GM12878 (cell line): ENCODE results near the gene ABCF3. TPM values are rescaled to one million over a fixed set of nuclear protein-coding genes. Genes with fewer than 3 reads are reported as not detected.

Experiments
- ATAC-seq: fragments of 200-7000 bp; cut with Tn5 transposase; 3 replicates; pipeline ENCODE4 v1.9.1; 2020; ENCODE audit warnings: mild to moderate bottlenecking, moderate library complexity
- BruUV-seq: library from RNA; stranded (reverse); fragments of 400-500 nt; replicated peaks from 2 replicates; lab custom pipeline; 2021; lab: Mats Ljungman, UMichigan
- CTCF ChIA-PET: fragments of 300-600 bp; sonication (Branson Sonifier 250); formaldehyde crosslinking; extraction: SDS; loops from one replicate; lab custom pipeline; 2021; ENCODE audit warnings: inconsistent platforms; lab: Yijun Ruan, JAX
- POLR2A ChIA-PET: fragments of 350-600 bp; formaldehyde crosslinking; extraction: SDS; loops from one replicate; lab custom pipeline; 2021; ENCODE audit warnings: inconsistent platforms; lab: Charles Lee
- RAD21 ChIA-PET: fragments of 300-600 bp; sonication (Branson Sonifier 250); formaldehyde crosslinking; loops from one replicate; lab custom pipeline; 2023; ENCODE audit warnings: antibody characterized with exemption; ENCODE audit not compliant: unreplicated experiment; lab: Charles Lee
- SMC1A ChIA-PET: fragments of 300-600 bp; sonication (Branson Sonifier 250); formaldehyde crosslinking; loops from one replicate; lab custom pipeline; 2023; ENCODE audit not compliant: unreplicated experiment, uncharacterized antibody; lab: Charles Lee
- DNase-seq: peaks from one replicate; pipeline ENCODE4 v3.0.0-alpha.2; 2011; ENCODE audit warnings: low read depth, low spot score
- FAIRE-seq: peaks from 3 replicates; lab custom pipeline; 2011; peaks lifted over from hg19 to GRCh38; lab: Jason Lieb, UNC
- H2AFZ ChIP-seq: 2 replicates; pipeline ENCODE4 v1.6.0; 2011; ENCODE audit warnings: low read depth, low read length, control low read depth; ENCODE audit not compliant: control insufficient read depth
- H3K27ac ChIP-seq: 2 replicates; pipeline ENCODE4 v1.5.1; 2011; ENCODE audit warnings: control low read depth; ENCODE audit not compliant: control insufficient read depth, insufficient read depth
- H3K27me3 ChIP-seq, 2 experiments: replicated peaks in 1 of 2; 2 replicates each; pipeline versions ENCODE4 v1.6.0 to v1.6.1; 2011; ENCODE audit warnings: low read length in 1 of 2; ENCODE audit not compliant: control insufficient read depth in 2 of 2, insufficient read depth in 2 of 2
- H3K36me3 ChIP-seq, 2 experiments: 2 replicates each; pipeline ENCODE4 v1.5.1; 2011; ENCODE audit warnings: low read length in 1 of 2; ENCODE audit not compliant: control insufficient read depth in 2 of 2, insufficient read depth in 2 of 2
- H3K4me1 ChIP-seq: 2 replicates; pipeline ENCODE4 v1.6.1; 2011; ENCODE audit warnings: mild to moderate bottlenecking, low read length, moderate library complexity, mixed read lengths; ENCODE audit not compliant: control insufficient read depth, insufficient read depth
- H3K4me2 ChIP-seq: 2 replicates; pipeline ENCODE4 v1.6.0; 2011; ENCODE audit warnings: control low read depth; ENCODE audit not compliant: control insufficient read depth, insufficient read depth
- H3K4me3 ChIP-seq: fragments of 200-600 bp; sonication (generic); 2 replicates; pipeline ENCODE4 v1.5.1; 2016
- H3K79me2 ChIP-seq: 2 replicates; pipeline ENCODE4 v1.6.0; 2011; ENCODE audit warnings: low read length; ENCODE audit not compliant: control insufficient read depth, insufficient read depth
- H3K9ac ChIP-seq: 2 replicates; pipeline ENCODE4 v1.8.0; 2011; ENCODE audit warnings: low read length, control low read depth, mixed read lengths; ENCODE audit not compliant: control insufficient read depth, insufficient read depth
- H3K9me3 ChIP-seq: replicated peaks from 3 replicates; pipeline ENCODE4 v1.5.1; 2011; ENCODE audit warnings: mild to moderate bottlenecking, low read length; ENCODE audit not compliant: control insufficient read depth, insufficient read depth
- H4K20me1 ChIP-seq: 2 replicates; pipeline ENCODE4 v1.6.0; 2011; ENCODE audit not compliant: control insufficient read depth, insufficient read depth
- ATF7 ChIP-seq: fragments of 450-650 bp; IDR thresholded peaks from 2 replicates; pipeline ENCODE4 v1.6.1; 2016; ENCODE audit warnings: low read depth, mild to moderate bottlenecking
- BRCA1 ChIP-seq: IDR thresholded peaks from 2 replicates; pipeline ENCODE4 v1.6.1; 2011; ENCODE audit warnings: low read depth, low read length, improper control_type of control experiment
- CEBPB ChIP-seq, 2 experiments: fragments of 150-350 bp in 1 of 2; IDR thresholded peaks; 2 replicates each; pipeline ENCODE4 v1.6.1; 2012 to 2014; ENCODE audit warnings: low read depth in 2 of 2, low read length in 2 of 2, borderline replicate concordance in 1 of 2, inconsistent platforms in 1 of 2
- CHD1 ChIP-seq: IDR thresholded peaks from 2 replicates; pipeline ENCODE4 v1.6.1; 2012; ENCODE audit warnings: low read depth, low read length, improper control_type of control experiment
- CREB1 ChIP-seq: IDR thresholded peaks from 2 replicates; pipeline ENCODE4 v1.6.1; 2012; ENCODE audit warnings: low read depth, mild to moderate bottlenecking, inconsistent platforms
- HDAC6 ChIP-seq: fragments of 200-600 bp; sonication (generic); IDR thresholded peaks from one replicate; pipeline ENCODE4 v1.8.0; 2017; ENCODE audit warnings: antibody characterized with exemption; ENCODE audit not compliant: unreplicated experiment
- IKZF1 ChIP-seq: fragments of 450-650 bp; conservative IDR thresholded peaks from 2 replicates; pipeline ENCODE4 v1.6.1; 2017; ENCODE audit warnings: antibody characterized with exemption, mild to moderate bottlenecking
- MAX ChIP-seq: IDR thresholded peaks from 2 replicates; pipeline ENCODE4 v1.6.1; 2012; ENCODE audit warnings: low read depth, low read length, improper control_type of control experiment
- NFIC ChIP-seq: IDR thresholded peaks from 2 replicates; pipeline ENCODE4 v1.6.1; 2012; ENCODE audit warnings: low read depth, mild to moderate bottlenecking, inconsistent platforms, low read length, moderate library complexity
- NFYB ChIP-seq: IDR thresholded peaks from 2 replicates; pipeline ENCODE4 v1.6.1; 2011; ENCODE audit warnings: low read depth, mild to moderate bottlenecking, low read length, improper control_type of control experiment, moderate library complexity; ENCODE audit not compliant: insufficient read depth
- POLR2A ChIP-seq: IDR thresholded peaks from 2 replicates; pipeline ENCODE4 v1.6.1; 2011; ENCODE audit warnings: low read depth, mild to moderate bottlenecking, low read length
- POLR2AphosphoS5 ChIP-seq: IDR thresholded peaks from 2 replicates; pipeline ENCODE4 v1.6.1; 2011; ENCODE audit warnings: mild to moderate bottlenecking, low read length, inconsistent platforms
- RAD51 ChIP-seq: fragments of 450-650 bp; IDR thresholded peaks from 2 replicates; pipeline ENCODE4 v1.6.1; 2016; ENCODE audit warnings: moderate library complexity, mild to moderate bottlenecking, inconsistent platforms
- RCOR1 ChIP-seq: conservative IDR thresholded peaks from 2 replicates; pipeline ENCODE4 v1.6.1; 2012; ENCODE audit warnings: low read depth, low read length, improper control_type of control experiment
- STAT3 ChIP-seq: IDR thresholded peaks from 2 replicates; pipeline ENCODE4 v1.6.1; 2011; ENCODE audit warnings: low read depth, low read length, improper control_type of control experiment
- SUZ12 ChIP-seq: fragments of 200-600 bp; sonication (generic); IDR thresholded peaks from one replicate; pipeline ENCODE4 v1.6.1; 2018; ENCODE audit warnings: antibody characterized with exemption, mild to moderate bottlenecking; ENCODE audit not compliant: unreplicated experiment
- TBL1XR1 ChIP-seq: IDR thresholded peaks from 2 replicates; pipeline ENCODE4 v1.6.1; 2012; ENCODE audit warnings: low read depth, low read length, improper control_type of control experiment
- WRNIP1 ChIP-seq: IDR thresholded peaks from 2 replicates; pipeline ENCODE4 v1.6.1; 2011; ENCODE audit warnings: low read depth, low read length, improper control_type of control experiment, borderline replicate concordance
- ZNF207 ChIP-seq: fragments of 450-650 bp; IDR thresholded peaks from 2 replicates; pipeline ENCODE4 v1.6.1; 2014; ENCODE audit warnings: antibody characterized with exemption, mild to moderate bottlenecking, borderline replicate concordance
- WGBS: methylation state at CpG from one replicate; pipeline ENCODE4 v1.1.6; 2016; ENCODE audit warnings: low lambda C conversion rate; ENCODE audit not compliant: insufficient replicate concordance, insufficient coverage; ENCODE audit errors: missing lambda C conversion rate; 5-methylcytosine and 5-hydroxymethylcytosine counted together
- in situ Hi-C: fragments of 300-500 bp; cut with MboI; formaldehyde crosslinking; loops from 9 replicates; pipeline ENCODE4 v1.14.3; 2018; ENCODE audit warnings: mixed read lengths
- intact Hi-C: fragments of 100-400 bp; cut with micrococcal nuclease; formaldehyde crosslinking; loops from one replicate; pipeline ENCODE4 v1.14.2; 2022; ENCODE audit not compliant: unreplicated experiment
- polyA plus RNA-seq, 11 experiments: library from polyadenylated mRNA; depleted of rRNA in 4 of 11; unstranded in 6 of 11; stranded (reverse) in 5 of 11; fragments of >200 nt; fragmentation: Nextera tagmentation in 4 of 11; fragmentation: Illumina TruSeq in 1 of 11; extraction: Ambion mirVana in 4 of 11; extraction: Trizol in 1 of 11; gene quantifications; 1 replicate in 1 of 11; 2 replicates in 10 of 11; pipeline versions ENCODE4 v1.2.1 to v1.2.3, GENCODE V29; 2011 to 2016; ENCODE audit warnings: inconsistent platforms in 2 of 11, missing spikeins in 2 of 11, low read depth in 1 of 11
- total RNA-seq, 4 experiments: library from RNA; depleted of rRNA in 3 of 4; stranded (reverse); fragments of >200 nt in 3 of 4; fragmentation: Illumina TruSeq in 1 of 4; extraction: Trizol in 1 of 4; gene quantifications; 2 replicates each; pipeline versions ENCODE4 v1.2.1 to v1.2.3, GENCODE V29; 2013 to 2021
- TF ChIP-seq, protein P1 (sequence below): fragments of 450-650 bp; IDR thresholded peaks from 2 replicates; pipeline ENCODE4 v1.6.1; 2017; ENCODE audit warnings: borderline replicate concordance
- TF ChIP-seq, protein P2 (sequence below): IDR thresholded peaks from 2 replicates; pipeline ENCODE4 v1.6.1; 2011; ENCODE audit warnings: mild to moderate bottlenecking, low read depth, low read length, moderate library complexity; ENCODE audit not compliant: insufficient replicate concordance

Gene ABCF3
- total and polyA plus RNA-seq, 10 of the 15 experiments (the other 5 are each of a cell fraction or from before 2014, with no cell fraction given) = 6.1 to 71.3 (median 46.9) TPM

GRCh38 chr3:184166671-184167070, 19.3 kb upstream of the ABCF3 start (continued):
- TF ChIP-seq RAD51 (no peak), WRNIP1 (no peak), POLR2A (no peak), ZNF207 (no peak), IKZF1 (no peak), BRCA1 (no peak), CHD1 (no peak), RCOR1 (no peak), HDAC6 (no peak), STAT3 (no peak)
- TF ChIP-seq, protein P1, sequence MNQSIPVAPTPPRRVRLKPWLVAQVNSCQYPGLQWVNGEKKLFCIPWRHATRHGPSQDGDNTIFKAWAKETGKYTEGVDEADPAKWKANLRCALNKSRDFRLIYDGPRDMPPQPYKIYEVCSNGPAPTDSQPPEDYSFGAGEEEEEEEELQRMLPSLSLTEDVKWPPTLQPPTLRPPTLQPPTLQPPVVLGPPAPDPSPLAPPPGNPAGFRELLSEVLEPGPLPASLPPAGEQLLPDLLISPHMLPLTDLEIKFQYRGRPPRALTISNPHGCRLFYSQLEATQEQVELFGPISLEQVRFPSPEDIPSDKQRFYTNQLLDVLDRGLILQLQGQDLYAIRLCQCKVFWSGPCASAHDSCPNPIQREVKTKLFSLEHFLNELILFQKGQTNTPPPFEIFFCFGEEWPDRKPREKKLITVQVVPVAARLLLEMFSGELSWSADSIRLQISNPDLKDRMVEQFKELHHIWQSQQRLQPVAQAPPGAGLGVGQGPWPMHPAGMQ = no peak

GRCh38 chr3:184167786-184168185, 18.2 kb upstream of the ABCF3 start:
- SMC1A ChIA-PET = no interaction called here
- 95% methylated on average over 8 of the region's 8 CpGs for WGBS
- Histone ChIP-seq H3K36me3 (peaks cover 8 to 17% of the 10 kb centered on the region in 2 experiments; a peak in 3 of 4 replicates), H3K4me1 (no peaks in the 10 kb centered on the region), H3K9ac (no peak overlapping the region), H3K4me2 (no peak overlapping the region), H3K79me2 (no peaks in the 10 kb centered on the region), H3K27me3 (no peaks in the 10 kb centered on the region), H3K4me3 (no peak overlapping the region), H3K27ac (no peak overlapping the region), H4K20me1 (no peaks in the 10 kb centered on the region), H3K9me3 (no peaks in the 10 kb centered on the region), H2AFZ (no peak overlapping the region)
- FAIRE-seq (no peak), DNase-seq (no peak), ATAC-seq (no peak)
- in situ Hi-C loops (no loop called here), intact Hi-C loops (no loop called here)
- POLR2A ChIA-PET = no interaction called here
- CTCF ChIA-PET = no interaction called here
- RAD21 ChIA-PET = interaction anchor here (1.5 kb wide), 1 partner anchor 12 kb away, joined by 3 read pairs; no protein-coding TSS in a partner anchor
- no TSS peak for BruUV-seq
- TF ChIP-seq NFIC (no peak), CREB1 (no peak), CEBPB (IDR thresholded peaks at IDR 0.05; ENCODE audit: borderline replicate concordance in 1 of 2, low read depth in 2 of 2, low read length in 2 of 2) (no peak), SUZ12 (no peak), MAX (no peak), NFYB (no peak), POLR2AphosphoS5 (no peak), ATF7 (no peak), TBL1XR1 (no peak)
- TF ChIP-seq, protein P2, sequence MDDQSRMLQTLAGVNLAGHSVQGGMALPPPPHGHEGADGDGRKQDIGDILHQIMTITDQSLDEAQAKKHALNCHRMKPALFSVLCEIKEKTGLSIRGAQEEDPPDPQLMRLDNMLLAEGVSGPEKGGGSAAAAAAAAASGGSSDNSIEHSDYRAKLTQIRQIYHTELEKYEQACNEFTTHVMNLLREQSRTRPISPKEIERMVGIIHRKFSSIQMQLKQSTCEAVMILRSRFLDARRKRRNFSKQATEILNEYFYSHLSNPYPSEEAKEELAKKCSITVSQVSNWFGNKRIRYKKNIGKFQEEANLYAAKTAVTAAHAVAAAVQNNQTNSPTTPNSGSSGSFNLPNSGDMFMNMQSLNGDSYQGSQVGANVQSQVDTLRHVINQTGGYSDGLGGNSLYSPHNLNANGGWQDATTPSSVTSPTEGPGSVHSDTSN = no peak
